Tibial artery (tissue), 4 donors: Measurements from ENCODE around the gene TMEM266.
A peak's percentile ranks its signal among the peaks of the same experiment; 100 is the strongest.

ENCODE experiments used
- DNase-seq, 2 donors: peaks; one replicate each; pipeline ENCODE4 v3.0.0-alpha.2; 2019
- H3K27ac ChIP-seq, 2 donors: fragments of 200-600 bp; sonication (generic) in 1 of 2; 1 replicate in 1 of 2; 2 replicates in 1 of 2; pipeline ENCODE4 v1.5.1; 2018 to 2019; ENCODE audit warnings: mild to moderate bottlenecking in 1 of 2
- H3K27me3 ChIP-seq, 2 donors: fragments of 200-600 bp; sonication (generic) in 1 of 2; one replicate each; pipeline versions ENCODE4 v1.5.1 to v1.6.0; 2016 to 2019
- H3K36me3 ChIP-seq, 3 donors: fragments of 200-600 bp; sonication (generic) in 2 of 3; one replicate each; pipeline ENCODE4 v1.5.1; 2016 to 2019; ENCODE audit warnings: mild to moderate bottlenecking in 2 of 3
- H3K4me1 ChIP-seq, 4 donors: fragments of 200-600 bp; sonication (generic) in 2 of 4; 1 replicate in 3 of 4; 2 replicates in 1 of 4; pipeline ENCODE4 v1.5.1; 2016 to 2019
- H3K4me3 ChIP-seq, 2 donors: fragments of 200-600 bp; sonication (generic) in 1 of 2; 1 replicate in 1 of 2; 2 replicates in 1 of 2; pipeline ENCODE4 v1.5.1; 2018 to 2019; ENCODE audit warnings: mild to moderate bottlenecking in 2 of 2
- H3K9me3 ChIP-seq, 3 donors: fragments of 200-600 bp; sonication (generic) in 1 of 3; one replicate each; pipeline ENCODE4 v1.5.1; 2016 to 2019
- intact Hi-C: fragments of 100-400 bp; cut with DNase I; formaldehyde crosslinking; loops from one replicate; pipeline ENCODE4 v1.15.0; 2023; ENCODE audit warnings: low total_unique reads
- TF ChIP-seq, protein P1 (sequence below), 2 experiments: fragments of 200-600 bp in 1 of 2; fragments of 450-650 bp in 1 of 2; IDR thresholded peaks; one replicate each; pipeline ENCODE4 v1.5.1; 2017 to 2019; ENCODE audit warnings: antibody characterized with exemption in 2 of 2, mild to moderate bottlenecking in 1 of 2, moderate library complexity in 1 of 2

TMEM266 gene

DNA sequence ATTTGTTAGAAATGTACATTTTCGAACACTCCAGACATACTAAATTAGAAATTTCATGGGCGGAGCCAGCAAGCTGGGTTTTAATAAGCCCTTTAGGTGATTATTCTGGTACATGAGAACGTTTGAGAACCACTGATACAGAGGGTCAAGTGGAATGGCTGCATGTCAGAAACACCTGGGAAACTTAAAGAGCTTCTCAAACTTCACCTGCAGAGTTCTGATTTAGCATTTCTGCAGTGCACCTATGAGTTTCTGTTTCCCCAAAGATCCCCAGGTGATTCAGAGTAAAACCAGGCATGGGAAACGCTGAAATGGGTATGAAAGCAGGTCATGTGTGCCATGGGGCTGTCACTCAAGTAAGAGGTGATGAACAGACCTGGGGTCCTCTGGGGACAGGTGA, 68.1 kb downstream of the TMEM266 start:
- no peak for DNase-seq
- no peaks in the 10 kb centered on the region for H3K36me3 ChIP-seq
- TF ChIP-seq, protein P1, sequence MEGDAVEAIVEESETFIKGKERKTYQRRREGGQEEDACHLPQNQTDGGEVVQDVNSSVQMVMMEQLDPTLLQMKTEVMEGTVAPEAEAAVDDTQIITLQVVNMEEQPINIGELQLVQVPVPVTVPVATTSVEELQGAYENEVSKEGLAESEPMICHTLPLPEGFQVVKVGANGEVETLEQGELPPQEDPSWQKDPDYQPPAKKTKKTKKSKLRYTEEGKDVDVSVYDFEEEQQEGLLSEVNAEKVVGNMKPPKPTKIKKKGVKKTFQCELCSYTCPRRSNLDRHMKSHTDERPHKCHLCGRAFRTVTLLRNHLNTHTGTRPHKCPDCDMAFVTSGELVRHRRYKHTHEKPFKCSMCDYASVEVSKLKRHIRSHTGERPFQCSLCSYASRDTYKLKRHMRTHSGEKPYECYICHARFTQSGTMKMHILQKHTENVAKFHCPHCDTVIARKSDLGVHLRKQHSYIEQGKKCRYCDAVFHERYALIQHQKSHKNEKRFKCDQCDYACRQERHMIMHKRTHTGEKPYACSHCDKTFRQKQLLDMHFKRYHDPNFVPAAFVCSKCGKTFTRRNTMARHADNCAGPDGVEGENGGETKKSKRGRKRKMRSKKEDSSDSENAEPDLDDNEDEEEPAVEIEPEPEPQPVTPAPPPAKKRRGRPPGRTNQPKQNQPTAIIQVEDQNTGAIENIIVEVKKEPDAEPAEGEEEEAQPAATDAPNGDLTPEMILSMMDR (IDR thresholded peaks at IDR 0.05): no peak
- H3K4me1 ChIP-seq: no peaks in the 10 kb centered on the region
- peaks cover 0 to 4% (median 0%) of the 10 kb centered on the region in 3 donors for H3K9me3 ChIP-seq
- H3K4me3 ChIP-seq: no peak overlapping the region
- H3K27ac ChIP-seq: no peak overlapping the region
- peaks cover 0 to 28% of the 10 kb centered on the region in 2 donors for H3K27me3 ChIP-seq
- intact Hi-C loops: no loop called here

DNA sequence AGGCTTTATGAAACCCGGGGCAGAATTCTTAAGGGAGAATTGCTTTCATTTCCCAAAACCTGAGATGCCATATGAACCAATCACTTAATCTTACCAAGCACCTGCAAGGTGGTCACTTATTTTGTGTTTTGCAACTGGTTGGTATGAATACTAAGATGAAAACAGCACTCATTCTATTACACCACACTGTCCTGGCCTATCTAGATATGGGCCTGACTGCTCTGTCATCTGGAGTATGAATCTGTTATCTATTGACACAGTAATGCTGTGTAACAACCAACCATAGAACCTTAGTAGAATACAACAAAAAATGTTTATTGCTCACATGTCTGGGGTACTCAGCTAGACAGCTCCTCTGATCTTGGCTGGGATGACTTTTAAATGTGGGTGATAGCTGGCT, 74.8 kb downstream of the TMEM266 start:
- TF ChIP-seq, protein P1 (IDR thresholded peaks at IDR 0.05): no peak
- H3K4me3 ChIP-seq: no peak overlapping the region
- no peaks in the 10 kb centered on the region for H3K9me3 ChIP-seq
- H3K27me3 ChIP-seq: peaks cover 0 to 23% of the 10 kb centered on the region in 2 donors
- intact Hi-C loops: no loop called here
- no peak overlapping the region for H3K27ac ChIP-seq
- no peaks in the 10 kb centered on the region for H3K36me3 ChIP-seq
- peaks cover 0 to 2% (median under 1%) of the 10 kb centered on the region in 4 donors for H3K4me1 ChIP-seq
- DNase-seq: no peak

DNA sequence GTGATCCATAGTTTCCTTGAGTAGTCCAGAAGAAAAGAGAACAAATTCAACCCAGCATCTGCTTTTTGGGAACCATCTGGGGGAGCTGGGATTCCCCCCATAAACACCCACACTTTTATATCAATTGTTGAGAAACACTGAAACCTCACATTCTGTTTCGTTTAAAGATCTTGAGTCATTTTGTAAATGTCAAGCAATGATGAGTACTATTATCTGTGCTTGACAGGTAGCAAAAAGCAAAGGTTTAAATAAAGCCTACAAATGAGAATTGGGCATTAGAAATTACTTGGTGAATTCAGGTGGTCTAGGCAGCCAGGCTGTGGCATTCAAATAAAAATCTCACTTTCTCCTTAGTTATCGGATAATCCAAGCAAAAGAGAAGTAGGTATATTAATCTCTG, 75.7 kb downstream of the TMEM266 start:
- TF ChIP-seq, protein P1 (IDR thresholded peaks at IDR 0.05): no peak
- intact Hi-C loops: no loop called here
- H3K9me3 ChIP-seq: no peaks in the 10 kb centered on the region
- no peak overlapping the region for H3K27ac ChIP-seq
- no peak for DNase-seq
- peaks cover 0 to 11% (median 7%) of the 10 kb centered on the region in 4 donors for H3K4me1 ChIP-seq
- no peak overlapping the region for H3K4me3 ChIP-seq
- peaks cover 0 to 16% of the 10 kb centered on the region in 2 donors for H3K27me3 ChIP-seq
- H3K36me3 ChIP-seq: no peaks in the 10 kb centered on the region

DNA sequence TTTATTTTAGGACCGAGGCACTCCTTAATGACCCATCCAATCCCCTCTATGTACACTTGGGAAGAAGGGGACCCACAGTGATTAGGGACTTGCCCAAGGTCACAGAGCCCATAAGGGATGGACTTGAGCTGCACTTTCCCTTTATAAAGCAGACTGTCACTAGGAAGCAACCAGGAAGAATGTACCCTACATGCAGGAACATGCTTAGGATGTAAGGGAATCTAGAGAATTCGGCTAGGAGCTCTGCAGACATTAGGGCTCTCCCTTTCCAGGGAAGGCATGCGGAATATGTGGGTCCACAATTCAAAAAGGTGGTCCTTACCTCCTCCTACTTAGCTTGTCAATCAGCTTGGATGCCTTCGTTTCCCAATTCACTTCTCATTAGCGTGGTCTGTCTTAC, 78.7 kb downstream of the TMEM266 start:
- Histone ChIP-seq H3K4me1 (peaks cover 0 to 11% (median 7%) of the 10 kb centered on the region in 4 donors), H3K4me3 (no peak overlapping the region), H3K27ac (no peak overlapping the region), H3K36me3 (no peaks in the 10 kb centered on the region), H3K9me3 (no peaks in the 10 kb centered on the region), H3K27me3 (peaks cover 0 to 13% of the 10 kb centered on the region in 2 donors)
- TF ChIP-seq, protein P1 (IDR thresholded peaks at IDR 0.05): no peak
- no peak for DNase-seq
- intact Hi-C loops: no loop called here

DNA sequence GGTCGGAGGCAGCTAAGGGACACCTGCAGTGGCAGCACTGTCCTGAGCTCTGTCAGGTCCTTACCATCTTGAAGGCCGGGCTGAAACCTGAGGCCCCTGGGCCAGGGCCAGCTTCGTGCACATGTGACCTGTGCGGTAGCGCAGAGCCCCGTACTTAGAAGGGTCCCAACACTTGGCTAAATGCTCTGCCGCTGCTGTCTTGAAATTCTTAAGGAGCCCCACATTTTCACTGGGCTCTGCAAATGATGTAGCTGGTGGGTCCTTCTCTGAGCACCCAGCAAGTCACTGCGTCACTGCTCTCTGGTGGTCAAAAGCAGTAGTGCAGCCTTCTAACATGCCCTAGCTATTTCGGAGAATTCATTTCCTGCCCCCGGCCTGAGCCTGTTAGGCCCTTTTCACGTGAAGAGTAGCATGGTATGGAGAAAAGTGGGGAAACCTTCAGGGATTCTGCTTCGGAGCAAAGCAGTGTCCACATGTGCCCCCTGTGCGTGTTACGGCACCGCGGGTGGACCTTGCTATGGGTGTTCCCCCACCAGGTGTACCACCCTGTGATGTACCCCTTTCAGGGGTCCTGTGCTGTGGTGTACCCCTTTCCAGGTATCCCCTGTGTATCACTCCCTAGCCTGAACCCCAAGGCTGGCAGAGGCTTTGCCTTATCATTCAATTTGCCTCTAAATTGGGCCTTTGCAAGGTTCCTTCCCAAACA, 79.7 kb downstream of the TMEM266 start:
- TF ChIP-seq, protein P1 (IDR thresholded peaks at IDR 0.05): peak; percentile 77 to 90
- Histone ChIP-seq H3K27ac (no peak overlapping the region), H3K9me3 (no peaks in the 10 kb centered on the region), H3K4me1 (peaks cover 0 to 11% (median 7%) of the 10 kb centered on the region in 4 donors), H3K36me3 (no peaks in the 10 kb centered on the region), H3K27me3 (peaks cover 0 to 20% of the 10 kb centered on the region in 2 donors), H3K4me3 (no peak overlapping the region)
- peak in 1 of 2 donors; percentile 75 for DNase-seq
- intact Hi-C loops: no loop called here
